K562 (cell line): ENCODE measurements around the gene KRTAP10-6. TPM values are rescaled to one million over a fixed set of nuclear protein-coding genes. Genes with fewer than 3 reads are reported as not detected.

ENCODE experiments used
- BHLHE40 ChIP-seq: IDR thresholded peaks from 2 replicates; pipeline ENCODE4 v1.6.1; 2011; ENCODE audit warnings: low read length, improper control_type of control experiment
- CXXC5 ChIP-seq: fragments of 250-450 bp; sonication (Bioruptor Pico); IDR thresholded peaks from 2 replicates; pipeline ENCODE4 v1.8.0; 2022; ENCODE audit warnings: inconsistent platforms, mild to moderate bottlenecking, moderate library complexity
- DIDO1 ChIP-seq: fragments of 450-650 bp; IDR thresholded peaks from 2 replicates; pipeline ENCODE4 v1.6.1; 2016; ENCODE audit warnings: low read depth, missing biosample characterization, missing genetic modification characterization
- DMBX1 ChIP-seq: fragments of 250-450 bp; sonication (Bioruptor Pico); IDR thresholded peaks from 2 replicates; pipeline ENCODE4 v1.8.0; 2022; ENCODE audit warnings: inconsistent platforms, mild to moderate bottlenecking, moderate library complexity, borderline replicate concordance
- E2F6 ChIP-seq, 2 experiments: IDR thresholded peaks; 2 replicates each; pipeline ENCODE4 v1.6.1; 2011; ENCODE audit warnings: borderline replicate concordance in 1 of 2, control low read depth in 1 of 2, low read depth in 1 of 2, low read length in 1 of 2, mild to moderate bottlenecking in 1 of 2, mixed read lengths in 1 of 2, moderate library complexity in 1 of 2; ENCODE audit not compliant: insufficient read depth in 1 of 2, insufficient read length in 1 of 2, poor library complexity in 1 of 2, severe bottlenecking in 1 of 2; ENCODE audit errors: extremely low read depth in 1 of 2
- EP300 ChIP-seq: IDR thresholded peaks from 2 replicates; pipeline ENCODE4 v1.6.1; 2012; ENCODE audit warnings: low read length, improper control_type of control experiment
- FOXK1 ChIP-seq: sonication (generic); formaldehyde crosslinking; IDR thresholded peaks from 2 replicates; pipeline ENCODE4 v1.8.0; 2022; ENCODE audit warnings: missing genetic modification reagents, mild to moderate bottlenecking, borderline replicate concordance
- GABPA ChIP-seq: fragments of 200-800 bp; sonication (Bioruptor generic); conservative IDR thresholded peaks from 2 replicates; pipeline ENCODE4 v1.6.1; 2016; ENCODE audit warnings: low read depth, missing genetic modification characterization, missing compliant biosample characterization
- HDAC6 ChIP-seq: IDR thresholded peaks from 2 replicates; pipeline ENCODE4 v1.6.1; 2012; ENCODE audit warnings: low read depth, mild to moderate bottlenecking, control low read depth, inconsistent platforms, low read length, moderate library complexity
- HNRNPH1 ChIP-seq: fragments of 200-400 bp; formaldehyde crosslinking; optimal IDR thresholded peaks from 2 replicates; pipeline ENCODE3; 2017; ENCODE audit warnings: low read depth, mild to moderate bottlenecking, low read length, moderate library complexity
- MYC ChIP-seq, 2 experiments: fragments of 250-450 bp in 1 of 2; sonication (Bioruptor Pico) in 1 of 2; IDR thresholded peaks; 2 replicates each; pipeline versions ENCODE4 v1.5.1 to v1.6.1; 2012 to 2021; ENCODE audit warnings: low read depth in 2 of 2, borderline replicate concordance in 1 of 2, improper control_type of control experiment in 1 of 2, low read length in 1 of 2, mild to moderate bottlenecking in 1 of 2, moderate library complexity in 1 of 2
- NFATC3 ChIP-seq: fragments of 450-650 bp; IDR thresholded peaks from 2 replicates; pipeline ENCODE4 v1.6.1; 2017; ENCODE audit warnings: mild to moderate bottlenecking
- PCBP1 ChIP-seq: fragments of 200-400 bp; formaldehyde crosslinking; IDR thresholded peaks from 2 replicates; pipeline ENCODE4 v1.6.1; 2018; ENCODE audit warnings: mild to moderate bottlenecking, low read depth, low read length; ENCODE audit not compliant: poor library complexity, severe bottlenecking
- RAD51 ChIP-seq: fragments of 450-650 bp; IDR thresholded peaks from 2 replicates; pipeline ENCODE4 v1.7.1; 2016; ENCODE audit warnings: low read depth, mild to moderate bottlenecking, borderline replicate concordance
- RBBP5 ChIP-seq: fragments of 200-600 bp; sonication (generic); IDR thresholded peaks from 2 replicates; pipeline ENCODE4 v1.6.1; 2012; ENCODE audit warnings: borderline replicate concordance, mild to moderate bottlenecking, low read length, control low read depth, inconsistent platforms; ENCODE audit not compliant: insufficient read depth, poor library complexity, severe bottlenecking
- RERE ChIP-seq: sonication (generic); formaldehyde crosslinking; IDR thresholded peaks from 2 replicates; pipeline ENCODE4 v1.8.0; 2023; ENCODE audit warnings: missing genetic modification reagents, mild to moderate bottlenecking, borderline replicate concordance
- RFX1 ChIP-seq: fragments of 450-650 bp; IDR thresholded peaks from 2 replicates; pipeline ENCODE4 v1.6.1; 2016; ENCODE audit warnings: mild to moderate bottlenecking, moderate library complexity
- ZC3H11A ChIP-seq: IDR thresholded peaks from 2 replicates; pipeline ENCODE4 v1.6.1; 2012; ENCODE audit warnings: low read depth, low read length, improper control_type of control experiment
- ZNF165 ChIP-seq: fragments of 250-450 bp; sonication (Bioruptor Pico); IDR thresholded peaks from 2 replicates; pipeline ENCODE4 v1.4.0; 2020; ENCODE audit warnings: borderline replicate concordance
- ZNF584 ChIP-seq: fragments of 200-800 bp; sonication (Bioruptor generic); IDR thresholded peaks from 2 replicates; pipeline ENCODE4 v1.6.1; 2016; ENCODE audit warnings: low read depth, mild to moderate bottlenecking, missing genetic modification characterization, missing compliant biosample characterization
- polyA plus RNA-seq, 8 experiments: library from polyadenylated mRNA; depleted of rRNA in 4 of 8; stranded (reverse) in 5 of 8; unstranded in 3 of 8; fragments of >200 nt; fragmentation: Nextera tagmentation in 2 of 8; fragmentation: Illumina TruSeq in 1 of 8; extraction: Ambion mirVana in 2 of 8; extraction: Trizol in 1 of 8; gene quantifications; 2 replicates each; pipeline versions ENCODE4 v1.2.1 to v1.2.3, GENCODE V29; 2011 to 2014; ENCODE audit warnings: inconsistent platforms in 1 of 8, missing spikeins in 1 of 8
- total RNA-seq, 7 experiments: library from RNA; depleted of rRNA in 6 of 7; stranded (reverse); fragments of >200 nt in 6 of 7; fragmentation: Illumina TruSeq in 2 of 7; extraction: Trizol in 2 of 7; gene quantifications; 2 replicates each; pipeline versions ENCODE4 v1.2.1 to v1.2.3, GENCODE V29; 2011 to 2021; ENCODE audit warnings: low replicate concordance in 1 of 7

Gene KRTAP10-6
- total and polyA plus RNA-seq, 9 of the 15 experiments (the other 6 are each of a cell fraction or from before 2014, with no cell fraction given) = not detected

GRCh38 chr21:44568667-44569556 lies 23.4 kb downstream of the KRTAP10-6 start (continued):
- TF ChIP-seq RERE (CRISPR knock-in tag) (0 out of 2 replicates have a peak, but pooled peaks have one; percentile 18), RBBP5 (peak; percentile 3), CXXC5 (CRISPR knock-in tag) (peak; percentile 69), DMBX1 (CRISPR knock-in tag) (no peak), FOXK1 (no peak), DIDO1 (tag) (0 out of 2 replicates have a peak, but pooled peaks have one; percentile 54), ZC3H11A (no peak), BHLHE40 (peak; percentile 82), ZNF584 (CRISPR knock-in tag) (no peak), HDAC6 (no peak), HNRNPH1 (no peak), ZNF165 (CRISPR knock-in tag) (no peak), EP300 (no peak), GABPA (tag) (peak; percentile 86), E2F6 (IDR thresholded peaks at IDR 0.05; ENCODE audit: borderline replicate concordance in 1 of 2, extremely low read depth in 1 of 2, insufficient read depth in 1 of 2, insufficient read length in 1 of 2, low read depth in 1 of 2, low read length in 1 of 2, poor library complexity in 1 of 2, severe bottlenecking in 1 of 2) (peak in 1 of 2 experiments; percentile 2), PCBP1 (no peak), RFX1 (no peak), MYC (IDR thresholded peaks at IDR 0.05; ENCODE audit: low read depth, low read length) (0 out of 2 replicates have a peak, but pooled peaks have one; percentile 33), MYC (CRISPR knock-in tag; IDR thresholded peaks at IDR 0.05; ENCODE audit: borderline replicate concordance, low read depth) (no peak), RAD51 (no peak), NFATC3 (no peak)
